HG02571 (cell line): ENCODE measurements around the gene OR1J2.
"Not testable (repeated sequence)": the region's sequence is repeated elsewhere in the genome, so short reads cannot be mapped to it uniquely, and the experiment has no call there.

ENCODE experiments used
- ATAC-seq: cut with Tn5 transposase; IDR thresholded peaks from one replicate; pipeline ENCODE4 v1.9.1; 2021; ENCODE audit warnings: mild to moderate bottlenecking, moderate library complexity; ENCODE audit not compliant: unreplicated experiment

OR1J2 gene

GRCh38 chr9:122510502-122510901 is at the start of gene OR1J2:
TSS of gene OR1J2 (plus strand) at chr9:122510802. CDS start at chr9:122510802, 0 bp downstream.
- no peak for ATAC-seq

- ATAC-seq = no peak
Observed at GRCh38 chr9:122463828-122464632, 46.6 kb upstream of the OR1J2 start.

- peak; percentile 73 for ATAC-seq
Observed at GRCh38 chr9:122464633-122465567, 45.7 kb upstream of the OR1J2 start.

GRCh38 chr9:122466456-122466855 is 44.1 kb upstream of the OR1J2 start:
- no peak for ATAC-seq

GRCh38 chr9:122468735-122469134 is 41.9 kb upstream of the OR1J2 start:
- no peak for ATAC-seq

- ATAC-seq = no peak
Observed at GRCh38 chr9:122474561-122474960, 36.0 kb upstream of the OR1J2 start.

- ATAC-seq = no peak
Observed at GRCh38 chr9:122475717-122476116, 34.9 kb upstream of the OR1J2 start.

- ATAC-seq = no peak
Observed at GRCh38 chr9:122477346-122477745, 33.3 kb upstream of the OR1J2 start.

- no peak for ATAC-seq
Observed at GRCh38 chr9:122477826-122478225, 32.8 kb upstream of the OR1J2 start, which contains the start of gene OR1J1. TSS of gene OR1J1 (minus strand) at chr9:122477926. CDS start at chr9:122477926, 0 bp downstream.

GRCh38 chr9:122479062-122479461 is 31.5 kb upstream of the OR1J2 start:
- ATAC-seq = no peak

- no peak for ATAC-seq
Observed at GRCh38 chr9:122498883-122499288, 11.7 kb upstream of the OR1J2 start.

- no peak for ATAC-seq
Observed at GRCh38 chr9:122506964-122507363, 3.6 kb upstream of the OR1J2 start.

GRCh38 chr9:122518226-122518625 is 7.6 kb downstream of the OR1J2 start:
- no peak for ATAC-seq

- ATAC-seq = no peak
Observed at GRCh38 chr9:122518841-122519240, 8.2 kb downstream of the OR1J2 start, which contains the start of gene OR1J4. TSS of gene OR1J4 (plus strand) at chr9:122519141. CDS start at chr9:122519141, 0 bp downstream.

GRCh38 chr9:122519376-122519775 is 8.8 kb downstream of the OR1J2 start:
- ATAC-seq = no peak

GRCh38 chr9:122526602-122527001 is 16.0 kb downstream of the OR1J2 start:
- no peak for ATAC-seq

- ATAC-seq = no peak
Observed at GRCh38 chr9:122527193-122527592, 16.6 kb downstream of the OR1J2 start, which contains the start of gene OR1N1. TSS of gene OR1N1 (minus strand) at chr9:122527293. CDS start at chr9:122527293, 0 bp downstream.

- ATAC-seq = not testable (repeated sequence)
Observed at GRCh38 chr9:122531157-122531556, 20.6 kb downstream of the OR1J2 start.

GRCh38 chr9:122536134-122536533 is 25.5 kb downstream of the OR1J2 start:
- ATAC-seq = no peak

GRCh38 chr9:122537066-122537465 is 26.5 kb downstream of the OR1J2 start:
- not testable (repeated sequence) for ATAC-seq

- ATAC-seq = no peak
Observed at GRCh38 chr9:122538757-122539156, 28.2 kb downstream of the OR1J2 start.
